ENCODE measurements around the gene TAS1R1. TPM values are rescaled to one million over a fixed set of nuclear protein-coding genes. Genes with fewer than 3 reads are reported as not detected.

Gene TAS1R1
- total and polyA plus RNA-seq, 9 of the 15 experiments (the other 6 are each of a cell fraction or from before 2014, with no cell fraction given), result 0.06 TPM; not detected in 8

- TF ChIP-seq ARID1B (IDR thresholded peaks at IDR 0.05) (0 out of 2 replicates have a peak, but pooled peaks have one; percentile 19), ZNF696 (CRISPR knock-in tag; conservative IDR thresholded peaks at IDR 0.05) (no peak), ZNF239 (CRISPR knock-in tag; IDR thresholded peaks at IDR 0.05) (peak; percentile 51), CBX5 (IDR thresholded peaks at IDR 0.05; ENCODE audit: borderline replicate concordance, low read depth) (no peak), COPS2 (conservative IDR thresholded peaks at IDR 0.05) (no peak), TSC22D4 (tag; IDR thresholded peaks at IDR 0.05) (no peak), NFIX (CRISPR knock-in tag; IDR thresholded peaks at IDR 0.05; ENCODE audit: low read depth) (no peak), ZNF518B (CRISPR knock-in tag; IDR thresholded peaks at IDR 0.05) (no peak), TSHZ1 (CRISPR knock-in tag; IDR thresholded peaks at IDR 0.05) (no peak; the same call in 1 of the 2 replicates), TEAD4 (IDR thresholded peaks at IDR 0.05; ENCODE audit: low read length) (peak; percentile 45; the same call in 1 of the 2 replicates), TEAD4 (CRISPR knock-in tag; IDR thresholded peaks at IDR 0.05; ENCODE audit: borderline replicate concordance) (no peak; the same call in 1 of the 2 replicates), HMG20A (CRISPR knock-in tag; conservative IDR thresholded peaks at IDR 0.05) (no peak), RREB1 (CRISPR knock-in tag; IDR thresholded peaks at IDR 0.05) (no peak), XRCC3 (IDR thresholded peaks at IDR 0.05) (no peak)
Measured at GRCh38 chr1:6603915-6604558, 48.9 kb downstream of the TAS1R1 start (continued).
